Right ventricle myocardium superior (tissue), 1 donor: ENCODE data around the gene PHLDB3. TPM values are rescaled to one million over a fixed set of nuclear protein-coding genes. Genes with fewer than 3 reads are reported as not detected.
"Not testable (repeated sequence)": the region's sequence is repeated elsewhere in the genome, so short reads cannot be mapped to it uniquely, and the experiment has no call there.

Source experiments
- ATAC-seq: fragments of 200-7000 bp; cut with Tn5 transposase; one replicate; pipeline ENCODE4 v1.9.1; 2020; ENCODE audit warnings: mild to moderate bottlenecking; ENCODE audit not compliant: poor library complexity
- DNase-seq: peaks from one replicate; pipeline ENCODE4 v3.0.0-alpha.2; 2020
- intact Hi-C: fragments of 100-400 bp; cut with DNase I; formaldehyde crosslinking; loops from one replicate; pipeline ENCODE4 v1.11.2; 2022
- total RNA-seq: library from RNA; stranded (reverse); fragmentation: NEBNext Ultra II Directional; extraction: Animal tissue kit (Norgen Biotek cat#: 25700); gene quantifications from one replicate; pipeline ENCODE4 v1.2.1, GENCODE V29; 2021
- donor health status: DM: no; HTN: yes; CAD: no; lungs with severe emphysema.

The PHLDB3 gene
- total RNA-seq, 1 donor from 2014 or later = 6.2 TPM

- ATAC-seq = peak; percentile 83
- DNase-seq = peak; percentile 94
- intact Hi-C loops = no loop called here
Measured at GRCh38 chr19:43532962-43533545, 28.5 kb upstream of the PHLDB3 start, which contains the start of gene ZNF575. Gene ZNF575, plus strand, starts transcription at chr19:43533188. Its CDS starts 1,235 bp downstream, at chr19:43534423.

- peak; percentile 7 for ATAC-seq
- intact Hi-C loops = no loop called here
Measured at GRCh38 chr19:43532571-43532961, 28.0 kb upstream of the PHLDB3 start.

GRCh38 chr19:43527860-43528622, 23.5 kb upstream of the PHLDB3 start:
- peak; percentile 53 for DNase-seq
- peak; percentile 17 for ATAC-seq
- intact Hi-C loops = no loop called here

More at GRCh38 chr19:43532571-43532961, 28.0 kb upstream of the PHLDB3 start:
- peak; percentile 76 for DNase-seq

GRCh38 chr19:43526884-43527859, 22.6 kb upstream of the PHLDB3 start, which contains the start of gene ETHE1:
Gene ETHE1, minus strand, starts transcription at chr19:43527201. Its CDS starts 24 bp downstream, at chr19:43527177.
- intact Hi-C loops = no loop called here
- DNase-seq (peak; percentile 92), ATAC-seq (peak; percentile 96)

- intact Hi-C loops = no loop called here
- DNase-seq = no peak
- ATAC-seq = peak; percentile 19
Measured at GRCh38 chr19:43525836-43526771, 21.6 kb upstream of the PHLDB3 start.

- DNase-seq = peak; percentile 67
- intact Hi-C loops = no loop called here
- ATAC-seq = peak; percentile 33
Measured at GRCh38 chr19:43524922-43525835, 20.6 kb upstream of the PHLDB3 start.

GRCh38 chr19:43523696-43524095, 19.1 kb upstream of the PHLDB3 start:
- intact Hi-C loops, ATAC-seq, DNase-seq: not testable (repeated sequence)

- ATAC-seq = no peak
- DNase-seq = no peak
- intact Hi-C loops = no loop called here
Measured at GRCh38 chr19:43522929-43523328, 18.4 kb upstream of the PHLDB3 start.

GRCh38 chr19:43519436-43520088, 15.0 kb upstream of the PHLDB3 start:
- ATAC-seq (peak; percentile 74), DNase-seq (peak; percentile 82)
- intact Hi-C loops = loop anchor here (2.0 kb wide), 1 partner anchor 73 kb away; no protein-coding TSS in a partner anchor

GRCh38 chr19:43518051-43518450, 13.5 kb upstream of the PHLDB3 start:
- intact Hi-C loops = loop anchor here (2.0 kb wide), 1 partner anchor 71 kb away; no protein-coding TSS in a partner anchor

GRCh38 chr19:43512399-43512798, 7.9 kb upstream of the PHLDB3 start:
- DNase-seq, ATAC-seq, intact Hi-C loops: not testable (repeated sequence)

More at GRCh38 chr19:43518051-43518450, 13.5 kb upstream of the PHLDB3 start:
- ATAC-seq (no peak), DNase-seq (no peak)

GRCh38 chr19:43511324-43511723, 6.8 kb upstream of the PHLDB3 start:
- intact Hi-C loops = no loop called here
- ATAC-seq (no peak), DNase-seq (no peak)

- ATAC-seq = no peak
- no peak for DNase-seq
- intact Hi-C loops = no loop called here
Measured at GRCh38 chr19:43510713-43511112, 6.2 kb upstream of the PHLDB3 start.

GRCh38 chr19:43507880-43508279, 3.3 kb upstream of the PHLDB3 start:
- ATAC-seq (no peak), DNase-seq (no peak)
- intact Hi-C loops = no loop called here

GRCh38 chr19:43506629-43507028, 2.1 kb upstream of the PHLDB3 start:
- ATAC-seq (no peak), DNase-seq (no peak)
- intact Hi-C loops = no loop called here

- intact Hi-C loops = no loop called here
- no peak for ATAC-seq
- no peak for DNase-seq
Measured at GRCh38 chr19:43505941-43506340, 1.4 kb upstream of the PHLDB3 start.
